GM18868 (cell line): ENCODE measurements around the gene POLG.

Experiments used
- ATAC-seq: cut with Tn5 transposase; IDR thresholded peaks from one replicate; pipeline ENCODE4 v1.9.1; 2021; ENCODE audit warnings: mild to moderate bottlenecking, moderate library complexity; ENCODE audit not compliant: unreplicated experiment

The POLG gene

GRCh38 chr15:89370120-89370977, 35.7 kb upstream of the POLG start:
- ATAC-seq: no peak

GRCh38 chr15:89369341-89369947, 34.8 kb upstream of the POLG start:
- ATAC-seq: no peak

GRCh38 chr15:89368566-89369223, 34.1 kb upstream of the POLG start:
- no peak for ATAC-seq

- no peak for ATAC-seq
Observed at GRCh38 chr15:89367485-89368451, 33.1 kb upstream of the POLG start.

- no peak for ATAC-seq
Observed at GRCh38 chr15:89366656-89367393, 32.2 kb upstream of the POLG start.

GRCh38 chr15:89365462-89366065, 30.9 kb upstream of the POLG start:
- ATAC-seq: no peak

GRCh38 chr15:89364741-89365450, 30.3 kb upstream of the POLG start:
- ATAC-seq: no peak

- ATAC-seq: no peak
Observed at GRCh38 chr15:89364341-89364740, 29.7 kb upstream of the POLG start.

GRCh38 chr15:89363770-89364169, 29.1 kb upstream of the POLG start:
- no peak for ATAC-seq

GRCh38 chr15:89363133-89363532, 28.5 kb upstream of the POLG start:
- ATAC-seq: no peak

- no peak for ATAC-seq
Observed at GRCh38 chr15:89362203-89363101, 27.8 kb upstream of the POLG start.

- no peak for ATAC-seq
Observed at GRCh38 chr15:89361451-89362202, 27.0 kb upstream of the POLG start.

GRCh38 chr15:89360294-89360971, 25.8 kb upstream of the POLG start:
- no peak for ATAC-seq

- no peak for ATAC-seq
Observed at GRCh38 chr15:89359471-89360293, 25.1 kb upstream of the POLG start.

- peak; percentile 88 for ATAC-seq
Observed at GRCh38 chr15:89358755-89359439, 24.3 kb upstream of the POLG start.
